ENCODE measurements around the gene CAMK2D. TPM values are rescaled to one million over a fixed set of nuclear protein-coding genes. Genes with fewer than 3 reads are reported as not detected.

Gene CAMK2D
- polyA plus RNA-seq, 2 of the 4 experiments (the other 2 are of a cell fraction) = 19.1 to 59.9 TPM

DNA sequence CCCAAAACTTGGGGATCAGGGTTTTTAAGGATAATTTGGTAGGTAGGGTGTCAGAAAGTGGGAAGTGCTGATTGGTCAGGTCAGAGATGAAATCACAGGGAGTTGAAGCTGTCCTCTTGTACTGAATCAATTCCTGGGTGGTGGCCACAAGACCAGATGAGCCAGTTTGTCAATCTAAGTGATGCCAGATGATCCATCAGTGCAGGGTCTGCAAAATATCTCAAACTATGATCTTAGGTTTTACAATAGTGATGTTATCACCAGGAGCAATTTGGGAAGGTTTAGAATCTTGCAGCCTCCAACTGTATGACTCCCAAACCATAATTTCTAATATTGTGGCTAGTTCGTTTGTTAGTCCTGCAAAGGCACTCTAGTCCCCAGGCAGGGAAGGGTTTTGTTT lies 43.3 kb downstream of the CAMK2D start:
- no peaks in the 10 kb centered on the region for H3K9me3 ChIP-seq
- no peak overlapping the region for H3K4me2 ChIP-seq
- no peak overlapping the region for H3K27ac ChIP-seq
- ATAC-seq (no peak), DNase-seq (ENCODE audit: low read depth in 1 of 2, low spot score in 1 of 2) (no peak), FAIRE-seq (no peak)
- TF ChIP-seq HEYL (CRISPR knock-in tag; IDR thresholded peaks at IDR 0.05) (no peak), ZFP36 (IDR thresholded peaks at IDR 0.05; ENCODE audit: borderline replicate concordance, partially characterized antibody) (no peak), RCOR1 (IDR thresholded peaks at IDR 0.05; ENCODE audit: low read depth, low read length) (no peak), HDAC2 (IDR thresholded peaks at IDR 0.05) (no peak), HOXA7 (CRISPR knock-in tag; IDR thresholded peaks at IDR 0.05) (no peak), ESRRA (IDR thresholded peaks at IDR 0.05; ENCODE audit: borderline replicate concordance, low read length) (no peak), USF2 (IDR thresholded peaks at IDR 0.05) (no peak), RAD21 (conservative IDR thresholded peaks at IDR 0.05 in 1 of 2, IDR thresholded peaks at IDR 0.05 in 1 of 2) (no peak), EP300 (IDR thresholded peaks at IDR 0.05) (no peak), JUN (IDR thresholded peaks at IDR 0.05) (no peak)
- TF ChIP-seq, protein P1, sequence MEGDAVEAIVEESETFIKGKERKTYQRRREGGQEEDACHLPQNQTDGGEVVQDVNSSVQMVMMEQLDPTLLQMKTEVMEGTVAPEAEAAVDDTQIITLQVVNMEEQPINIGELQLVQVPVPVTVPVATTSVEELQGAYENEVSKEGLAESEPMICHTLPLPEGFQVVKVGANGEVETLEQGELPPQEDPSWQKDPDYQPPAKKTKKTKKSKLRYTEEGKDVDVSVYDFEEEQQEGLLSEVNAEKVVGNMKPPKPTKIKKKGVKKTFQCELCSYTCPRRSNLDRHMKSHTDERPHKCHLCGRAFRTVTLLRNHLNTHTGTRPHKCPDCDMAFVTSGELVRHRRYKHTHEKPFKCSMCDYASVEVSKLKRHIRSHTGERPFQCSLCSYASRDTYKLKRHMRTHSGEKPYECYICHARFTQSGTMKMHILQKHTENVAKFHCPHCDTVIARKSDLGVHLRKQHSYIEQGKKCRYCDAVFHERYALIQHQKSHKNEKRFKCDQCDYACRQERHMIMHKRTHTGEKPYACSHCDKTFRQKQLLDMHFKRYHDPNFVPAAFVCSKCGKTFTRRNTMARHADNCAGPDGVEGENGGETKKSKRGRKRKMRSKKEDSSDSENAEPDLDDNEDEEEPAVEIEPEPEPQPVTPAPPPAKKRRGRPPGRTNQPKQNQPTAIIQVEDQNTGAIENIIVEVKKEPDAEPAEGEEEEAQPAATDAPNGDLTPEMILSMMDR (IDR thresholded peaks at IDR 0.05) = no peak
- CTCF ChIA-PET = no interaction called here
- 70% methylated on average over 1 of the region's 1 CpG for WGBS (ENCODE audit: missing lambda C conversion rate)
- H3K4me3 ChIP-seq = no peak overlapping the region
- POLR2A ChIA-PET = no interaction called here
- H3K4me1 ChIP-seq = no peaks in the 10 kb centered on the region

GRCh38 chr4:113711883-113712662 lies 49.5 kb downstream of the CAMK2D start:
- POLR2A ChIA-PET = no interaction called here
- 76% methylated on average over 1 of the region's 1 CpG for WGBS (ENCODE audit: missing lambda C conversion rate)
- no peak overlapping the region for H3K27ac ChIP-seq
- ATAC-seq = no peak
- no peak overlapping the region for H3K4me3 ChIP-seq
- no peaks in the 10 kb centered on the region for H3K9me3 ChIP-seq
- TF ChIP-seq KDM5A (IDR thresholded peaks at IDR 0.05) = no peak
- TF ChIP-seq HOXB5 (CRISPR knock-in tag; IDR thresholded peaks at IDR 0.05) = no peak
- no peak for TF ChIP-seq ZNF302 (CRISPR knock-in tag; IDR thresholded peaks at IDR 0.05)
- TF ChIP-seq HOXA7 (CRISPR knock-in tag; IDR thresholded peaks at IDR 0.05) = no peak
- TF ChIP-seq HDAC2 (IDR thresholded peaks at IDR 0.05) = no peak
- no peak for TF ChIP-seq JUN (IDR thresholded peaks at IDR 0.05)
- no peak for TF ChIP-seq BHLHE40 (IDR thresholded peaks at IDR 0.05; ENCODE audit: low read depth, low read length)
- TF ChIP-seq ZSCAN20 (CRISPR knock-in tag; IDR thresholded peaks at IDR 0.05) = no peak
- TF ChIP-seq ELK1 (IDR thresholded peaks at IDR 0.05; ENCODE audit: low read depth, low read length) = no peak
- TF ChIP-seq PBX3 (IDR thresholded peaks at IDR 0.05) = no peak
- TF ChIP-seq SMC3 (IDR thresholded peaks at IDR 0.05) = no peak
- no peak for TF ChIP-seq NPAS2 (CRISPR knock-in tag; IDR thresholded peaks at IDR 0.05; ENCODE audit: borderline replicate concordance)
- no peak for TF ChIP-seq RFX5 (IDR thresholded peaks at IDR 0.05)
- TF ChIP-seq RNF2 (IDR thresholded peaks at IDR 0.05; ENCODE audit: borderline replicate concordance, low read depth) = no peak
- no peak for TF ChIP-seq POLR2AphosphoS2 (conservative IDR thresholded peaks at IDR 0.05; ENCODE audit: low read length)
- TF ChIP-seq, protein P2, sequence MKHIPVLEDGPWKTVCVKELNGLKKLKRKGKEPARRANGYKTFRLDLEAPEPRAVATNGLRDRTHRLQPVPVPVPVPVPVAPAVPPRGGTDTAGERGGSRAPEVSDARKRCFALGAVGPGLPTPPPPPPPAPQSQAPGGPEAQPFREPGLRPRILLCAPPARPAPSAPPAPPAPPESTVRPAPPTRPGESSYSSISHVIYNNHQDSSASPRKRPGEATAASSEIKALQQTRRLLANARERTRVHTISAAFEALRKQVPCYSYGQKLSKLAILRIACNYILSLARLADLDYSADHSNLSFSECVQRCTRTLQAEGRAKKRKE (CRISPR knock-in tag; IDR thresholded peaks at IDR 0.05; ENCODE audit: low read depth) = no peak
- CTCF ChIA-PET = no interaction called here
- DNase-seq (ENCODE audit: low read depth in 1 of 2, low spot score in 1 of 2) = no peak
- no peak for FAIRE-seq
- no peak overlapping the region for H3K4me2 ChIP-seq
- H3K4me1 ChIP-seq = peaks cover 22% of the 10 kb centered on the region

Data from A549 (cell line).